Astrocyte of the cerebellum (primary cell): ENCODE measurements around the gene OXGR1.
"Not testable (repeated sequence)": the region's sequence is repeated elsewhere in the genome, so short reads cannot be mapped to it uniquely, and the experiment has no call there.

Experiments used
- DNase-seq: peaks from one replicate; pipeline ENCODE4 v3.0.0-alpha.2; 2011; ENCODE audit warnings: low read depth
- H3K4me3 ChIP-seq: 2 replicates; pipeline ENCODE4 v1.5.1; 2011; ENCODE audit warnings: mild to moderate bottlenecking, low read depth, low read length, moderate library complexity
- in situ Hi-C: cut with HindIII; loops from 2 replicates; pipeline ENCODE4 v1.10.0; 2017; ENCODE audit warnings: low sequenced_read_pairs
- TF ChIP-seq, protein P1 (sequence below): IDR thresholded peaks from 2 replicates; pipeline ENCODE4 v1.5.1; 2012; ENCODE audit warnings: low read length, low read depth, moderate library complexity, mild to moderate bottlenecking; ENCODE audit errors: missing control alignments

OXGR1 gene

DNA sequence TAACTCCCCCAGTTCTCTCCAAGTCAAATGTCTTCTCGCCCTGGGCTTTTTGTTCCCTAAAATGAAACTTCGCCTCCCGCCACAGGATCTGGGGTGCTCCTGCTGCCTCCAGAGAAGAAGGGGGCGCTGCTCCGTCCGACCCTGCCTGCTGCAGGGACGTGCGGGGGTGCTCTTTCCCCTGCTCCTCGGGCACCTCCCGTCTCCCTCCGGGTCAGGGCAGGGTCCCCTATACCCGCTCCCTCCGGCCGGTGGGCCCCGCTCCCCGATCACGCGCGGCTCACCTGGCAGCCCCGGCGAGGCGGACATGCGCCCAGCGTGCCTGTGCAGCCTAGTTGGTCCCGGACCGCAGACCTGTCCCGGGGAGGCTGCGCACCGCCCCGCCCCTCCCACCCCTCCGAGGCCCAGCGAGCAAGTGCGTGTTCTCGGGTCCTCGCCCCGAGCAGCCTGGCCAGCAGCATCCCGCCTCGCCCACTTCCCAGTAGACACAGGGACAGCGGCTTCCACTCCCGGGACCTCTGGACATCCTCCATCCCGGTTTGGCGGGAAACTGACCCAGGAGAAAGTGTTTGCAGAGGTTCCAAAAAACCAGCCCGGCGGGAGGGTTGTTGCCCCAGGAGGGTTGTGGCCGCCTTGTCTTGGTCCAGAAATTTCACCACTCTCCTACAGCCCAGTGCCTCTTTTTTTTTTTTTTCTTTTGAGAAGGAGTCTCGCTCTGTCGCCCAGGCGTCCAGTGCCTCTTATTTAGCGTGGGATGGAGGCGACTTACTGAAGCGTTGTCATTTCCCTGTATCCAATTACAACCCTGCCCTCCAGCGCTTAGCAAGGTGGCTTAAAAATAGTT, at the start of gene OXGR1:
Gene OXGR1, minus strand, starts transcription at position 460 of the 841 bp plus-strand sequence. CDS start 6,717 bp downstream, outside the sequence.
- no peak for DNase-seq
- in situ Hi-C loops, result no loop called here
- H3K4me3 ChIP-seq, result peak within 1 kb of the TSS; percentile 53
- TF ChIP-seq, protein P1, sequence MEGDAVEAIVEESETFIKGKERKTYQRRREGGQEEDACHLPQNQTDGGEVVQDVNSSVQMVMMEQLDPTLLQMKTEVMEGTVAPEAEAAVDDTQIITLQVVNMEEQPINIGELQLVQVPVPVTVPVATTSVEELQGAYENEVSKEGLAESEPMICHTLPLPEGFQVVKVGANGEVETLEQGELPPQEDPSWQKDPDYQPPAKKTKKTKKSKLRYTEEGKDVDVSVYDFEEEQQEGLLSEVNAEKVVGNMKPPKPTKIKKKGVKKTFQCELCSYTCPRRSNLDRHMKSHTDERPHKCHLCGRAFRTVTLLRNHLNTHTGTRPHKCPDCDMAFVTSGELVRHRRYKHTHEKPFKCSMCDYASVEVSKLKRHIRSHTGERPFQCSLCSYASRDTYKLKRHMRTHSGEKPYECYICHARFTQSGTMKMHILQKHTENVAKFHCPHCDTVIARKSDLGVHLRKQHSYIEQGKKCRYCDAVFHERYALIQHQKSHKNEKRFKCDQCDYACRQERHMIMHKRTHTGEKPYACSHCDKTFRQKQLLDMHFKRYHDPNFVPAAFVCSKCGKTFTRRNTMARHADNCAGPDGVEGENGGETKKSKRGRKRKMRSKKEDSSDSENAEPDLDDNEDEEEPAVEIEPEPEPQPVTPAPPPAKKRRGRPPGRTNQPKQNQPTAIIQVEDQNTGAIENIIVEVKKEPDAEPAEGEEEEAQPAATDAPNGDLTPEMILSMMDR, result no peak

DNA sequence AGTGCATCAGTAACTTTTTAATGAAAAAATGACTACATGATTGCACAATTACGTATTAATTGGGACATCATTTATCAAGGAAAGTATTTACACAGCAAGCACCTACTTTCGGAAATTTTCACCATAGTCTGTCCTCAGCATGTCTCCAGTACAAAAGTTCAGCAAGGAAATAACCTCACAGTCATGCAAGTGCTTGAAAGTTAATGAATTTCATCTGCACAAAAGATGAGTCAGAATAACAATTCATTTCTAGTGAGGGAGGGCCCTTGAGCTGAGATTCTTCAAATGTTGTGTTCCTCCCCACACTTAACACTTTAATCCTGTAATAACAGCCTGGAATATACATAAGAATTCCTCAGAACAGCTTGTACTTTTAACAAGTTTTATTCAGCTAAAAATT, 49.0 kb upstream of the OXGR1 start:
- in situ Hi-C loops, result loop anchor here (25.0 kb wide), 1 partner anchor 319 kb away; no protein-coding TSS in a partner anchor
- H3K4me3 ChIP-seq, result no peak overlapping the region
- peak; percentile 64 for DNase-seq
- TF ChIP-seq, protein P1, result no peak

DNA sequence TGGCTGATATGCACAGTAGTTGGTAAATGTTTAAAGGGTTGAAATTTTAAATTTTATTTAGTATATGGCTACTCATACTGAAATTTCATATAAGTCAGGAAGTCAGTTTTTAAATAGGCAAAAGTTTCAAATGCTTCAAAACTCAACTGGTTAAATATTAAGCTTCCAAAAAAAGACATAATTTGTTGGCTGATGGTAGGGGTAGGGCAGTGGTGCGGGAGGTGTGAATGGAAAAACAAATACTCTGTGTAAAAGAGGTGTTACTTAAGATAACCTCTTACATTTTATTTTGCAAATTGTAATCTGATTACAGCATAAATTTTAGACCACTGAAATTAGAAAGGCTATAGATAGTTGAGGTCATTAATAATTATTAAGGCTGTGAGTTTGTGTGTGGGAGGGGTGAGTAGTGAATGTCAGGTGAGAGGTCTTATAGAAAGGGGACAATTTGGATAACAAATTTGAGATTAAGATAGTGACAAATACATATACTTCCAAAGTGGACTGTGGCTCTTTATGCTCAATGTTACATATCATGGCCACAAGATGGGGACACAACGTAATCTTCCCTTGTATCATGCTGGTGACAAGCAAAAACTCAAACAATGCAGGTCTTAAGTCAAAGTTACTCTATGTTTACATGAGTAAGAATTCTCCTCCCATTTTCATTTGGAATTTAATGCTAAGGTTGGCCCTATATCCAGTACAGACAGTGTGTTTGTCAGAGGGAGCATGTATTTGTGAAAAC, 36.6 kb upstream of the OXGR1 start:
- no peak overlapping the region for H3K4me3 ChIP-seq
- peak; percentile 62 for DNase-seq
- TF ChIP-seq, protein P1, result peak; percentile 41
- in situ Hi-C loops, result loop anchor here (25.0 kb wide), 1 partner anchor 331 kb away; no protein-coding TSS in a partner anchor

DNA sequence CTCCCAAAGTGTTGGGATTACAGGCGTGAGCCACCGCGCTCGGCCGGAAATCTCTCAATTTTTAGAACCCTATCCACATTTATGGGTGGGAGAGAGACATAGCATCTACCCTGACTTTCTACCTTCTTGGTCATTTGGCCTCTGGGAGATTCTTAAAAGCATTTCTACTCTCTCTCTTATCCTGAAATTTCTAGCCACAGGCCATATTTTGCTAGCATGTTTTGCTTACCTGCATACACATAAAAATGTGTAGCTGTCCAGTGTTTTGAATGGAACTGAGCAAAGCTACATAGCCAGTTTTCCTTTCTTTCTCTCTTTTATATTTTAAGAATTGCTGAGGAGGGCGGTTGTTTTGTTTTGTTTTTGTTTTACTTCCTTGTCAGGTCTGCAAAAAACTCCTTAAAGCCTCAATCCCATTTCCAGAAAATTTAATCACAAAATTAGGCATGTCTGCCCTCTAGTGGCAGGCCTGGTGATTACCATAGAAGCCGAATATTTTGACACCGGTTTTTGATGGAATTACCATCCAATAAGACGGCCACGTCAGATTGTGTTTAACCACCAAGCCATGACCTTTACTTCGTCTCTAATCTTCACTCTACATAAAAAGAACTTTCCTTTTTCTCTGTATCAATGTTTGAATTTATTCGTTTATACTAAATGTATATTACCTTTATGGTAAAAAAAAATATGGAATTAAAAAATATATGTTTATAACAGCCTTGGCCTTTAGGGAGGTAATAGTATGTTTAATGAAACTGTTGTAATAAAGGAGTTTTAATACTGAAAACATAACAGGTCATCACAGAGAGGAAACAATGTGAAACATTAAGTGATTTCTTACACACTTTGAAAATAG, 34.4 kb upstream of the OXGR1 start:
- DNase-seq, result peak; percentile 24
- in situ Hi-C loops, result loop anchor here (25.0 kb wide), 1 partner anchor 334 kb away; no protein-coding TSS in a partner anchor
- TF ChIP-seq, protein P1, result peak; percentile 79
- no peak overlapping the region for H3K4me3 ChIP-seq

DNA sequence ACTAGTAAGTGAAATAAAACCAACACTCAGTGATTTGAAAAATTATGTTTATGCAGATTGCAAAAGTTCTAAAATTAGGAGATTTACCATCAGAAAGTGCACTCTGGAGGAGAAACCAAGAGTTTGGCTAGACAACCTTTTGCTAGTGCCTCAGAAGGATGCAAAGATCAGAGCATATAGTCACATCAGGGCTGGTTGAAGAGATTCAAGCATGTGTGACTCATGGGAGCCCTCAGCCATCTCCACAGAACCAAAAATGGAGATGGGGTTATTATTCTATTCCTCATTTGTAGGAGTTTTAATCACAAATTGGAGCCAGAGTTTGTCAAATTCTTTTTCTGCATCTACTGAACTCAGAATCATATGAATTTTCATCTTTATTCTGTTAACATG, 32.9 kb upstream of the OXGR1 start:
- TF ChIP-seq, protein P1, result no peak
- DNase-seq, result no peak
- no peak overlapping the region for H3K4me3 ChIP-seq
- in situ Hi-C loops, result loop anchor here (25.0 kb wide), 1 partner anchor 335 kb away; no protein-coding TSS in a partner anchor

DNA sequence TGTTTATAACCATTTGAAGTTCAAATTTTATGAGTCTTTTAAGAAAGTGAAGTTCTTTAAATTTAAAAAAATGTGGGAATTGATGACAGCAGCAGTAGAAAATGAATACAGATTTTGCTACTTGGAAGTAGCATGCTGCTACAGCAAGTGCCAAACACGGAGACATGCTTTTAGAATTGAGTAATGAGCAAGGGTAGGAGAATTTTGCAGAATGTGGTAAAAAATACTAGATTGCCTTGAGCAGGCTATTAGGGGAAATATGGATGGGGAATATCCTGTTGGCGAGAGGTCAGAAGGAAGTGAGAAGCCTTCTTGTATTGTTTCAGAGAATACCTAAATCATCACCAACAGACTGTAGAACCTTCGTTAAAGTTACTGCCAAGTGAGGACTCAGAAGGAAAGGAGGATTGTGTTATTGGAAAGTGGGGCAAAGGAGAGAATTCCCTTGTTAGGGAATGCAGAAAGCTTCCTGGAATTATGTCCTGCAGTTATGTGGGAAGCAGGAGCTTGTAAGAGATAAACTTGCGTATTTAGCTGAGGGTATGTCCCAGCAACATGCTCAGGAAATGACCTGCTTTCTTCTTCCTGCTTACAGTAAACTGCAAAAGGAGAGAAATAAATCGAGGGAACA, 32.4 kb upstream of the OXGR1 start:
- no peak for DNase-seq
- in situ Hi-C loops, result loop anchor here (25.0 kb wide), 1 partner anchor 336 kb away; no protein-coding TSS in a partner anchor
- H3K4me3 ChIP-seq, result no peak overlapping the region
- TF ChIP-seq, protein P1, result no peak

DNA sequence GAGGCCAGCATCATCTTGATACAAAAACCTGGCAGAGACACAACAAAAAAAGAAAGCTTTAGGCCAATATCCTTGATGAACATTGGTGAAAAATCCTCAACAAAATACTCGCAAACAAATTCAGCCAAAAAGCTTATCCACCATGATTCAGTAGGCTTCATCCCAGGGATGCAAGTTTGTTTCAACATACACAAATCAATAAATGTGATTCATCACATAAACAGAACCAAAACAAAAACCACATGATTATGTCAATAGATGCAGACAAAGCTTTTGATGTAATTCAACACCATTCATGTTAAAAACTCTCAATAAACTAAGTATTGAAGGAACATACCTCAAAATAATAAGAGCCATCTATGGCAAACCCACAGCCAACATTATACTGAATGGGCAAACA, 29.5 kb upstream of the OXGR1 start:
- H3K4me3 ChIP-seq, in situ Hi-C loops, DNase-seq: not testable (repeated sequence)
